Measurements from ENCODE around the gene UGGT2.

- no peak for TF ChIP-seq POLR2A (IDR thresholded peaks at IDR 0.05; ENCODE audit: low read depth, low read length)
- TF ChIP-seq TAF1 (IDR thresholded peaks at IDR 0.05; ENCODE audit: low read depth, low read length), result no peak
- TF ChIP-seq POLR2AphosphoS5 (IDR thresholded peaks at IDR 0.05; ENCODE audit: low read depth, low read length), result no peak
These were observed 300.5 kb downstream of the UGGT2 start for GRCh38 chr13:95752677-95753076.
